BLaER1 (cell line): ENCODE measurements around the gene DNAH6.
A peak's percentile ranks its signal among the peaks of the same experiment; 100 is the strongest.

ENCODE experiments used
- H3K27ac ChIP-seq: shearing (Covaris generic); formaldehyde crosslinking; 2 replicates; pipeline ENCODE4 v1.8.1; 2022
- H3K27me3 ChIP-seq: shearing (Covaris generic); formaldehyde crosslinking; 2 replicates; pipeline ENCODE4 v1.8.1; 2022
- H3K36me3 ChIP-seq: shearing (Covaris generic); formaldehyde crosslinking; 2 replicates; pipeline ENCODE4 v1.8.1; 2022
- H3K4me1 ChIP-seq: shearing (Covaris generic); formaldehyde crosslinking; 2 replicates; pipeline ENCODE4 v1.8.1; 2022
- H3K4me2 ChIP-seq: shearing (Covaris generic); formaldehyde crosslinking; 2 replicates; pipeline ENCODE4 v1.8.1; 2022
- H3K4me3 ChIP-seq: shearing (Covaris generic); formaldehyde crosslinking; 2 replicates; pipeline ENCODE4 v1.8.1; 2022
- H3K9ac ChIP-seq: shearing (Covaris generic); formaldehyde crosslinking; 2 replicates; pipeline ENCODE4 v1.8.1; 2022
- H3K9me3 ChIP-seq: shearing (Covaris generic); formaldehyde crosslinking; 2 replicates; pipeline ENCODE4 v1.8.1; 2022
- H4K20me1 ChIP-seq: shearing (Covaris generic); formaldehyde crosslinking; 2 replicates; pipeline ENCODE4 v1.8.1; 2022
- Cebpa-rat ChIP-seq: shearing (Covaris generic); IDR thresholded peaks from 2 replicates; pipeline ENCODE4 v1.8.1; 2022

Gene DNAH6

DNA sequence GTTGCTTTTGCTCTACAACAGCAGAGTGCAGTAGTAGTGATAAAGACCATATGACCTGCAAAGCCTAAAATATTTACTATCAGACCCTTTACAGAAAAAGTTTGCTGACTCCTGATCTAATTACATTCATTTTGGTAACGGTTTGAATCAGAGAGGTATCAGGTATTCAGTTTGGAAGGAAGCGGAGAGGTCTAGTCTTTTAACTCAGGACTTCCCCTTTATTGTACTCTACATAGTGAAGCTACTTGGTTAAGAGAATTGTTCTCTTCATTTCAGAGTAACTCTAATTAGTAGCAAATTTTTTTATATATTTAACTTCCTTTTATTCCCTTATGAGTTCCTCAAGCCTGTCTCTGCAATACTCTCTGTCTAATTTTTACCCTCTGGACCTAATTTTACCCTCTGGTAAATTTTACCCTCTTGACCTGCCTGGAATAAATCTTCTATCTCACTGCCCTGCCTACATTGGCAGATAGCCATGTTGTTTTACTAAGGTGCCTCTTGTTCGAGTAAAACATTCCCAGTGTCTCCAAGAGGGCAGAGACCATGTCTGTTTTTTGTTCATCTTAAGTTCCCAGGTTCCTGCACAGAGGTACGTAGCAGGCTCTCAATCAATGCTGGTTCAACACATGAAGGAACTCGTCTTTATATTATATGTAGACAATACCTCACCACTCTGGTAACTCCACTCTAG lies 170.6 kb downstream of the DNAH6 start:
- TF ChIP-seq Cebpa-rat: no peak
- Histone ChIP-seq H3K9me3 (no peaks in the 10 kb centered on the region), H3K4me2 (no peak overlapping the region)

DNA sequence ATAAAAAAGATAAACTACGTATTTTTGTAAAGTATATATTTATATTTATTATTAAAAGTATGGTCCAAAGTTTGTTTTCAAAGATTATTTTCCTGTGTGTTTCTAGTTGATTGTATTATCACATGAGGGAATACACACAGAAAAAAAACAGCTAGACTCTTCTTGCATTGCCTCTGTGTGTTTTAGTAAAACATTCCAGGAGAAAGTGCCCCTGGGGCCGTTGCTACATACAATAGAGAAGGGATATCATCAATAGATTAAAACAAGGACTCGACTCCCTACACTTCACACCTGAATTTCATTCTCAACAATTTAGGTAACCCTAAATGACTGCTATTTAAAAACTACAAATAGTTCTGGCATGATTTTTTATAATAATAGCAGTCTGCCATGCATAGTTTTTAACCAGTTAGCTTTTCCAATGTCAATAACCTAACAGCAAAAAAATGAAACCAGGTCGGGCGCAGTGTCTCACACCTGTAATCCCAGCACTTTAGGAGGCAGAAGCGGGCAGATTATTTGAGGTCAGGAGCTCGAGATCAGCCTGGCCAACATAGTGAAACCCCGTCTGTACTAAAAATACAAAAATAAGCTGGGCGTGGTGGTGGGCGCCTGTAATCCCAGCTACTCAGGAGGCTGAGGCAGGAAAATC lies 171.3 kb downstream of the DNAH6 start:
- Histone ChIP-seq H3K9me3 (no peaks in the 10 kb centered on the region), H3K27me3 (no peaks in the 10 kb centered on the region), H3K4me3 (no peak overlapping the region), H3K4me1 (no peaks in the 10 kb centered on the region), H3K4me2 (no peak overlapping the region), H3K9ac (no peak overlapping the region), H3K36me3 (no peaks in the 10 kb centered on the region), H3K27ac (no peak overlapping the region), H4K20me1 (no peaks in the 10 kb centered on the region)
- TF ChIP-seq Cebpa-rat: no peak

More for the DNA sequence above, 170.6 kb downstream of the DNAH6 start:
- Histone ChIP-seq H4K20me1 (no peaks in the 10 kb centered on the region), H3K27me3 (no peaks in the 10 kb centered on the region), H3K4me3 (no peak overlapping the region), H3K4me1 (no peaks in the 10 kb centered on the region), H3K27ac (no peak overlapping the region), H3K9ac (no peak overlapping the region), H3K36me3 (no peaks in the 10 kb centered on the region)

- Histone ChIP-seq H3K36me3 (no peaks in the 10 kb centered on the region), H3K4me1 (peaks cover 7% of the 10 kb centered on the region), H3K4me3 (no peak overlapping the region), H3K9me3 (no peaks in the 10 kb centered on the region), H3K9ac (no peak overlapping the region), H3K27me3 (no peaks in the 10 kb centered on the region), H3K4me2 (no peak overlapping the region), H3K27ac (no peak overlapping the region), H4K20me1 (no peaks in the 10 kb centered on the region)
- no peak for TF ChIP-seq Cebpa-rat
Observed at GRCh38 chr2:84690225-84690624, 173.9 kb downstream of the DNAH6 start.

DNA sequence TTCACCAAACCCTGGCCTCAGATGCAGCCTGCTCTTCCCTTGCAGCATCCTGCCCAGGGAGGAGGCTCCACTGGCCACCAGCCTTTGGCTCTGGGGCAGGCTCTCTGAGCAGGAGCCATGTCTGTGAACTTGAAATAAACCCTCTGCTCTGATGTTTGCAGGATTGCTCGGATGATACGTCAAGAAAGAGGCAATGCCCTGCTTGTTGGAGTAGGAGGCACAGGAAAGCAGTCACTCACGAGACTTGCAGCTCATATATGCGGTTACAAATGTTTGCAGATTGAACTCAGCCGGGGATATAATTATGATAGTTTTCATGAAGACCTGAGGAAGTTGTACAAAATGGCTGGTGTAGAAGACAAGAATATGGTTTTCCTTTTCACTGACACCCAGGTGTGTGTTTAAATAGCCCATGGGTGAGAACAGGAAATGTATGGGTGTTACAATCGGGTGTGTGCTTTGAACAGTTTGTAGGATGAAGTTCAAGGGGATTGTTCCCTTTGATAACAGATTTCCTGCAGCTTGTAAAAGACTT lies 177.9 kb downstream of the DNAH6 start:
- Histone ChIP-seq H3K27ac (no peak overlapping the region), H3K36me3 (no peaks in the 10 kb centered on the region), H3K9ac (no peak overlapping the region), H4K20me1 (no peaks in the 10 kb centered on the region), H3K27me3 (no peaks in the 10 kb centered on the region), H3K4me3 (no peak overlapping the region), H3K4me1 (peaks cover 7% of the 10 kb centered on the region), H3K9me3 (no peaks in the 10 kb centered on the region), H3K4me2 (peak overlapping the region; percentile 40)
- no peak for TF ChIP-seq Cebpa-rat

DNA sequence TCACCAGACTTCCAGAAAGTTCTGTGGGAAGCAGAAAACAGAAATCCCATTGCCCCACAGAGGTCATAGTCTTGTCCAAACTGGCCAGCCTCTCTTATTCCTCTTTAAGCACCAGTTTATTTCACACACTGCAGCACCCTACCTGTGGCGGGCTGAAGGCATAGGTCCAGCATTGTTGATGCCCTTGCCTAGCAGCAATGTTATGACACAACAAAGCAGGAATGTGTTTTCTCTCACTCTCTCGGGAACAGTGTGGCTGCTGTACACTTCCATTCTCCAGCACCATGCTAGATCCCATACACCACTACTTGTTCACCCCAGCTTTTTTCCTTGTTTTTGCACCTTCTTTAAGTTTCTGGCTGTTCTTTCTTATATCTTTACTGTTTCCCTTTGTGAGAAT lies 181.6 kb downstream of the DNAH6 start:
- Histone ChIP-seq H4K20me1 (no peaks in the 10 kb centered on the region), H3K4me2 (no peak overlapping the region), H3K9me3 (peaks cover 22% of the 10 kb centered on the region), H3K9ac (no peak overlapping the region), H3K27ac (no peak overlapping the region), H3K36me3 (0 out of 2 replicates have a peak, but pooled peaks cover 4% of the 10 kb centered on the region), H3K4me3 (no peak overlapping the region), H3K27me3 (no peaks in the 10 kb centered on the region), H3K4me1 (peaks cover 7% of the 10 kb centered on the region)
- no peak for TF ChIP-seq Cebpa-rat

DNA sequence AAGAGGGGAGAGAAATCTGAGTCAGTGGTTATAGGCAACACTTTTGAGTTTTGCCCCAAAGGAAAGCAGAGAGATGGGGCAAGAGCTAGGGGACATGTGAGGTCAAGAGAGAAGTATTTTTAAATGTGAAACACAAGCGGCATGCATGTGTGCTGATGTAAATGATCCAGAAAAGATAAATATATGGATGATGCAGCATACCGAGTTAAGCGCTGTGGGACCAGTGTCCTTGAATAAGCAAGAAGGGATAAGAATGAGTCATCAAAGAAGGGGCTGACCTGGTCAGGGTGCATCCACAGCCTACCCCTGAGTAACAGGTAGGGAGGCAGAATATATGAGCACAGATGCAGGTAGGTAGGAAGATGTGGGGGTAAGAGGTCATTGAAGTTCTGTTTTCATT lies 183.7 kb downstream of the DNAH6 start:
- TF ChIP-seq Cebpa-rat: no peak
- no peaks in the 10 kb centered on the region for H3K27me3 ChIP-seq
- H3K4me3 ChIP-seq: no peak overlapping the region
- peaks cover 31% of the 10 kb centered on the region for H3K9me3 ChIP-seq
- no peak overlapping the region for H3K27ac ChIP-seq
- H3K4me2 ChIP-seq: no peak overlapping the region
- H3K36me3 ChIP-seq: 0 out of 2 replicates have a peak, but pooled peaks cover 5% of the 10 kb centered on the region
- no peaks in the 10 kb centered on the region for H4K20me1 ChIP-seq
- no peaks in the 10 kb centered on the region for H3K4me1 ChIP-seq
- H3K9ac ChIP-seq: no peak overlapping the region

DNA sequence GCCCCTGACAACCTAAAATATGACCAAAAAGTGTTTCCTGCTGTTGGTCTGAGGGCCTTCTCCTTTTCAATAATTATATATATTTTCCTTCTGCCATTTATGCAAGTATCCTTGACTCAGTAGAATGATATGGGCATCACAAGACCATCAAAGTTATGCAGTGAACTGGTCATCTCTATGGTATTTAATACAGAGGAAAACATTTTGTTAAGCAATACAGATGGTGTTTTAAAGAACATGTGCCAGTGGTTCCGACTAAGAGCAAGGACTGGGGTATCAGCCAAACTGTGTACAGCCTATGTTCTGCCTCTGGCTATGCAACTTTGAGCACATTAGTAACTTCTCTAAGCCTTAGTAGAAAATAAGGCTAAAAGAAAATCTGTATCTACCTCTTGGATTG lies 185.6 kb downstream of the DNAH6 start:
- no peaks in the 10 kb centered on the region for H3K4me1 ChIP-seq
- TF ChIP-seq Cebpa-rat: no peak
- no peaks in the 10 kb centered on the region for H4K20me1 ChIP-seq
- H3K36me3 ChIP-seq: 0 out of 2 replicates have a peak, but pooled peaks cover 5% of the 10 kb centered on the region
- H3K4me3 ChIP-seq: no peak overlapping the region
- H3K4me2 ChIP-seq: no peak overlapping the region
- H3K27me3 ChIP-seq: no peaks in the 10 kb centered on the region
- H3K9ac ChIP-seq: no peak overlapping the region
- H3K9me3 ChIP-seq: peaks cover 31% of the 10 kb centered on the region
- no peak overlapping the region for H3K27ac ChIP-seq

DNA sequence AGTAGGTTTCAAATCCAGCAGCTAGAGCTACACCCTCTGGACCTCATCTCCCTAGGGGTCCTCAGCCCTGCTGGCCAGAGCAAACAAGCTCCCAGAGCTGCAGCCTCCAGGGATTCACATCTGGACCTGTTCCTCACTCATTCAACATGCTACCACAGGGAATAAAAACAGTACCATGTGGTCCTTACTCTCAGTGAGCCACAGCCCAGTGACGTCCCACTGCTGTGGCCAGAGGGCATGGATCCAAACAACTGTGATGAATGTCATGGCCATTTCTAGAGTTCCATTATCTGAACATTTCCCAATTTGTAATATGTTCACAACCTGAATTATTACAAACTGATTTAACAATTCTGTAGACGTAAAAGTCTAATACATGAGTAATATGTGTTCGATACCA lies 186.6 kb downstream of the DNAH6 start:
- Histone ChIP-seq H3K4me2 (no peak overlapping the region), H3K36me3 (0 out of 2 replicates have a peak, but pooled peaks cover 5% of the 10 kb centered on the region), H3K27ac (no peak overlapping the region), H4K20me1 (no peaks in the 10 kb centered on the region), H3K27me3 (no peaks in the 10 kb centered on the region), H3K9me3 (peaks cover 31% of the 10 kb centered on the region), H3K4me3 (no peak overlapping the region), H3K4me1 (no peaks in the 10 kb centered on the region), H3K9ac (no peak overlapping the region)
- TF ChIP-seq Cebpa-rat: no peak

DNA sequence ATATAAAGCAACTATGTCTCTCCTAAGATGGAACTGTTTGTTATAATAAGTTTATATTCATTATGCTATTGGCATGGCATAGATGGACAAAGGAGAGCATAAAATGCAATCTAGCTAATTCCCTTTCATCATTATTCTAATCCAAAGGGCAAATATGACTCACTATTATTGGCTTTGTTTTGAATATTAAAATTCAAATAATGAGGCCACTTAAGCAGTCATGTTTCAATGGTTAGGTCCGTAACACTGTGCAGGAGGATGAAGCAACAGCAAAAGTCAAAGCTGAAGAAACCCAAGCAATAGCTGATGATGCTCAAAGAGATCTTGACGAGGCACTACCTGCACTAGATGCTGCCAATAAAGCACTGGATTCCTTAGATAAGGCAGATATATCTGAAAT lies 187.5 kb downstream of the DNAH6 start:
- H3K27ac ChIP-seq: no peak overlapping the region
- H4K20me1 ChIP-seq: no peaks in the 10 kb centered on the region
- H3K4me2 ChIP-seq: no peak overlapping the region
- no peak overlapping the region for H3K9ac ChIP-seq
- H3K27me3 ChIP-seq: no peaks in the 10 kb centered on the region
- H3K9me3 ChIP-seq: peaks cover 31% of the 10 kb centered on the region
- TF ChIP-seq Cebpa-rat: no peak
- 0 out of 2 replicates have a peak, but pooled peaks cover 5% of the 10 kb centered on the region for H3K36me3 ChIP-seq
- no peaks in the 10 kb centered on the region for H3K4me1 ChIP-seq
- H3K4me3 ChIP-seq: no peak overlapping the region
